Ovary (tissue), 9 donors: Measurements from ENCODE around the gene PLCB3. TPM values are rescaled to one million over a fixed set of nuclear protein-coding genes. Genes with fewer than 3 reads are reported as not detected.

Experiments used
- DNase-seq, 5 donors: peaks; one replicate each; pipeline ENCODE4 v3.0.0-alpha.2; 2019 to 2020
- H3K27ac ChIP-seq, 2 donors: fragments of 200-600 bp; one replicate each; pipeline versions ENCODE4 v1.5.1 to v1.8.0; 2019 to 2022
- H3K27me3 ChIP-seq: fragments of 200-600 bp; one replicate; pipeline ENCODE4 v1.8.0; 2022
- H3K36me3 ChIP-seq: fragments of 200-600 bp; sonication (generic); one replicate; pipeline ENCODE4 v1.5.1; 2019
- H3K4me1 ChIP-seq: one replicate; pipeline ENCODE4 v1.8.1; 2013; ENCODE audit warnings: mild to moderate bottlenecking, moderate library complexity; ENCODE audit not compliant: insufficient read depth
- H3K4me3 ChIP-seq: fragments of 200-600 bp; sonication (generic); one replicate; pipeline ENCODE4 v1.5.1; 2017
- H3K9me3 ChIP-seq, 2 donors: fragments of 200-600 bp in 1 of 2; sonication (generic) in 1 of 2; one replicate each; pipeline versions ENCODE4 v1.5.1 to v1.8.1; 2013 to 2019; ENCODE audit warnings: mild to moderate bottlenecking in 1 of 2, moderate library complexity in 1 of 2
- CTCF ChIP-seq, 3 donors: fragments of 450-650 bp in 2 of 3; fragments of 200-600 bp in 1 of 3; IDR thresholded peaks; one replicate each; pipeline versions ENCODE4 v1.5.1 to v1.8.0; 2016 to 2022; ENCODE audit warnings: antibody characterized with exemption in 3 of 3, mild to moderate bottlenecking in 1 of 3
- EP300 ChIP-seq: sonication (generic); formaldehyde crosslinking; IDR thresholded peaks from one replicate; pipeline ENCODE4 v1.6.1; 2017; ENCODE audit warnings: antibody characterized with exemption
- POLR2A ChIP-seq: fragments of 450-650 bp; IDR thresholded peaks from one replicate; pipeline ENCODE4 v1.6.1; 2017; ENCODE audit warnings: antibody characterized with exemption, mild to moderate bottlenecking, moderate library complexity
- WGBS, 3 donors: extraction: QIAGEN DNeasy Blood & Tissue Kit in 1 of 3; methylation state at CpG; one replicate each; pipeline versions ENCODE4 v1.1.5 to v1.1.7; 2013 to 2017; 5-methylcytosine and 5-hydroxymethylcytosine counted together
- intact Hi-C, 4 donors: fragments of 100-400 bp; cut with DNase I; formaldehyde crosslinking; loops; one replicate each; pipeline versions ENCODE4 v1.11.0 to v1.15.1; 2022 to 2023
- polyA plus RNA-seq, 2 donors: library from polyadenylated mRNA; stranded (reverse); fragments of 200-250 nt in 1 of 2; fragments of 350-450 nt in 1 of 2; fragmentation: Illumina TruSeq in 1 of 2; extraction: RNeasy Lipid Tissue Mini Kit (QIAGEN cat#74804) in 1 of 2; gene quantifications; one replicate each; pipeline ENCODE4 v1.2.3, GENCODE V29; 2013 to 2014
- total RNA-seq, 7 donors: library from RNA; depleted of rRNA in 2 of 7; stranded (reverse); fragments of >200 nt in 2 of 7; fragmentation: NEBNext Ultra II Directional in 3 of 7; extraction: Animal tissue kit (Norgen Biotek cat#: 25700) in 3 of 7; gene quantifications; one replicate each; pipeline versions ENCODE4 v1.1.0 to v1.2.4, GENCODE V29; 2016 to 2023
- donor health status: DM: no; HTN: no; CAD: no; lungs with moderate emphysema.
- donor health status: DM: no; HTN: no; CAD: no.
- donor health status: Bipolar disorder and iron deficiency.
- donor health status: DM: yes; HTN: yes; CAD: no.
- donor health status: DM: no; HTN: no; CAD: no.
- donor health status: DM: yes; HTN: yes; CAD: no.

Gene PLCB3
- total and polyA plus RNA-seq, 9 donors, result 5.3 to 44.8 (median 29.1) TPM

- Histone ChIP-seq H3K9me3 (no peaks in the 10 kb centered on the region), H3K36me3 (no peaks in the 10 kb centered on the region), H3K4me1 (peaks cover 14% of the 10 kb centered on the region), H3K27me3 (no peaks in the 10 kb centered on the region), H3K4me3 (no peak overlapping the region), H3K27ac (no peak overlapping the region)
- TF ChIP-seq CTCF (IDR thresholded peaks at IDR 0.05), result no peak
- no peak for TF ChIP-seq POLR2A
- TF ChIP-seq EP300, result no peak
- intact Hi-C loops, result no loop called here
- no peak for DNase-seq
- 83 to 91% (median 86%) methylated on average over 8 of the region's 8 CpGs for WGBS, 3 donors
Measured at GRCh38 chr11:64232967-64233315, 18.4 kb upstream of the PLCB3 start.

GRCh38 chr11:64233913-64234586 lies 17.3 kb upstream of the PLCB3 start, which contains the start of gene VEGFB:
Gene VEGFB (plus strand): TSS chr11:64234584. CDS start chr11:64234834, 250 bp downstream.
- intact Hi-C loops, result no loop called here
- peak; percentile 78 to 83 (median 81) for DNase-seq
- Histone ChIP-seq H3K4me3 (peak within 1 kb of the TSS; percentile 71), H3K4me1 (peaks cover 14% of the 10 kb centered on the region), H3K27me3 (no peaks in the 10 kb centered on the region), H3K9me3 (no peaks in the 10 kb centered on the region), H3K36me3 (no peaks in the 10 kb centered on the region), H3K27ac (peak within 1 kb of the TSS; percentile 87 to 88)
- TF ChIP-seq CTCF (IDR thresholded peaks at IDR 0.05) (no peak), EP300 (no peak), POLR2A (peak; percentile 39)
- 1 to 18% (median 3%) methylated on average over 5 to 43 of the region's 62 CpGs for WGBS, 3 donors

GRCh38 chr11:64234647-64235379 lies 16.5 kb upstream of the PLCB3 start:
- intact Hi-C loops, result no loop called here
- TF ChIP-seq POLR2A (no peak), EP300 (no peak), CTCF (IDR thresholded peaks at IDR 0.05) (no peak)
- 3 to 16% (median 10%) methylated on average over 10 to 79 of the region's 80 CpGs for WGBS, 3 donors
- DNase-seq, result peak in 3 of 5 donors; percentile 51 to 74 (median 72)
- H3K27me3 ChIP-seq, result no peaks in the 10 kb centered on the region
- peak overlapping the region; percentile 71 for H3K4me3 ChIP-seq
- H3K4me1 ChIP-seq, result peaks cover 11% of the 10 kb centered on the region
- H3K36me3 ChIP-seq, result no peaks in the 10 kb centered on the region
- peak overlapping the region; percentile 87 to 88 for H3K27ac ChIP-seq
- H3K9me3 ChIP-seq, result no peaks in the 10 kb centered on the region

- no peak for TF ChIP-seq POLR2A
- no peak for TF ChIP-seq EP300
- no peak for TF ChIP-seq CTCF (IDR thresholded peaks at IDR 0.05)
- H3K4me1 ChIP-seq, result peaks cover 13% of the 10 kb centered on the region
- peak overlapping the region; percentile 87 to 88 for H3K27ac ChIP-seq
- intact Hi-C loops, result no loop called here
- H3K27me3 ChIP-seq, result no peaks in the 10 kb centered on the region
- peak overlapping the region; percentile 71 for H3K4me3 ChIP-seq
- DNase-seq, result peak in 3 of 5 donors; percentile 33 to 53 (median 47)
- WGBS, 3 donors, result 74 to 75% (median 74%) methylated on average over 12 of the region's 12 CpGs
- no peaks in the 10 kb centered on the region for H3K9me3 ChIP-seq
- no peaks in the 10 kb centered on the region for H3K36me3 ChIP-seq
Measured at GRCh38 chr11:64235437-64236161, 15.7 kb upstream of the PLCB3 start.
